Astrocyte of the spinal cord (primary cell): ENCODE results near the gene PACRG.

Source experiments
- DNase-seq: peaks from one replicate; pipeline ENCODE4 v3.0.0; 2011; ENCODE audit warnings: low read depth, low spot score
- H3K4me3 ChIP-seq: 2 replicates; pipeline ENCODE4 v1.5.1; 2011; ENCODE audit warnings: low read depth, mild to moderate bottlenecking, low read length, moderate library complexity
- CTCF ChIP-seq: IDR thresholded peaks from 2 replicates; pipeline ENCODE4 v1.5.1; 2012; ENCODE audit warnings: low read depth, mild to moderate bottlenecking, low read length, inconsistent platforms
- in situ Hi-C: cut with HindIII; loops from 2 replicates; pipeline ENCODE4 v1.10.0; 2017; ENCODE audit warnings: low sequenced_read_pairs

PACRG gene

GRCh38 chr6:162963861-162964260 is 236.1 kb downstream of the PACRG start:
- in situ Hi-C loops: no loop called here
- no peak overlapping the region for H3K4me3 ChIP-seq
- no peak for TF ChIP-seq CTCF
- DNase-seq: peak; percentile 22

GRCh38 chr6:162964488-162965140 is 236.8 kb downstream of the PACRG start:
- TF ChIP-seq CTCF: no peak
- DNase-seq: peak; percentile 99
- in situ Hi-C loops: no loop called here
- H3K4me3 ChIP-seq: no peak overlapping the region

- no peak for DNase-seq
- in situ Hi-C loops: no loop called here
- H3K4me3 ChIP-seq: no peak overlapping the region
- no peak for TF ChIP-seq CTCF
Measured at GRCh38 chr6:162965366-162965765, 237.6 kb downstream of the PACRG start.

- H3K4me3 ChIP-seq: no peak overlapping the region
- TF ChIP-seq CTCF: no peak
- no peak for DNase-seq
- in situ Hi-C loops: no loop called here
Measured at GRCh38 chr6:162970246-162970645, 242.5 kb downstream of the PACRG start.

GRCh38 chr6:162971356-162971755 is 243.6 kb downstream of the PACRG start:
- in situ Hi-C loops: no loop called here
- H3K4me3 ChIP-seq: no peak overlapping the region
- TF ChIP-seq CTCF: no peak
- DNase-seq: no peak

GRCh38 chr6:162973151-162973872 is 245.5 kb downstream of the PACRG start:
- in situ Hi-C loops: no loop called here
- no peak overlapping the region for H3K4me3 ChIP-seq
- no peak for TF ChIP-seq CTCF

More at GRCh38 chr6:162973151-162973872, 245.5 kb downstream of the PACRG start:
- DNase-seq: peak; percentile 9
